Activated naive CD8-positive, alpha-beta T cell (primary cell): ENCODE measurements around the gene TEX22.

Source experiments
- H3K27ac Mint-ChIP-seq: one replicate; pipeline ENCODE4 v1.8.0; 2021; ENCODE audit warnings: mixed read lengths
- H3K27me3 Mint-ChIP-seq: one replicate; pipeline ENCODE4 v1.8.0; 2021; ENCODE audit warnings: mixed read lengths
- H3K36me3 Mint-ChIP-seq: one replicate; pipeline ENCODE4 v1.8.0; 2021; ENCODE audit warnings: mixed read lengths
- H3K4me1 Mint-ChIP-seq: one replicate; pipeline ENCODE4 v1.8.0; 2021; ENCODE audit warnings: low read depth, mixed read lengths
- H3K4me3 Mint-ChIP-seq: one replicate; pipeline ENCODE4 v1.8.0; 2021; ENCODE audit warnings: mild to moderate bottlenecking, mixed read lengths
- H3K9me3 Mint-ChIP-seq: one replicate; pipeline ENCODE4 v1.8.0; 2021; ENCODE audit warnings: low read depth, mixed read lengths

TEX22 gene

GRCh38 chr14:105395538-105395854 is 2.8 kb upstream of the TEX22 start:
- peaks cover 4% of the 10 kb centered on the region for H3K9me3 Mint-ChIP-seq
- H3K27me3 Mint-ChIP-seq = no peaks in the 10 kb centered on the region
- H3K36me3 Mint-ChIP-seq = peaks cover 4% of the 10 kb centered on the region
- H3K4me1 Mint-ChIP-seq = peaks cover 9% of the 10 kb centered on the region
- no peak overlapping the region for H3K27ac Mint-ChIP-seq
- no peak overlapping the region for H3K4me3 Mint-ChIP-seq

- Mint-ChIP-seq H3K4me1 (peaks cover 13% of the 10 kb centered on the region), H3K27ac (peak overlapping the region; percentile 89), H3K36me3 (peaks cover 12% of the 10 kb centered on the region), H3K9me3 (peaks cover 8% of the 10 kb centered on the region), H3K4me3 (peak overlapping the region; percentile 77), H3K27me3 (no peaks in the 10 kb centered on the region)
Observed at GRCh38 chr14:105397350-105397931, 897 bp upstream of the TEX22 start.

GRCh38 chr14:105398726-105399465 is 558 bp downstream of the TEX22 start:
- peaks cover 20% of the 10 kb centered on the region for H3K4me1 Mint-ChIP-seq

GRCh38 chr14:105399466-105399775 is 1.1 kb downstream of the TEX22 start:
- Mint-ChIP-seq H3K4me1 (peaks cover 26% of the 10 kb centered on the region), H3K9me3 (peaks cover 8% of the 10 kb centered on the region), H3K27ac (peak overlapping the region; percentile 89), H3K27me3 (no peaks in the 10 kb centered on the region), H3K4me3 (peak overlapping the region; percentile 88), H3K36me3 (peaks cover 12% of the 10 kb centered on the region)

More at GRCh38 chr14:105398726-105399465, 558 bp downstream of the TEX22 start:
- peaks cover 12% of the 10 kb centered on the region for H3K36me3 Mint-ChIP-seq
- peak overlapping the region; percentile 88 for H3K4me3 Mint-ChIP-seq
- H3K27me3 Mint-ChIP-seq = no peaks in the 10 kb centered on the region
- peaks cover 8% of the 10 kb centered on the region for H3K9me3 Mint-ChIP-seq
- peak overlapping the region; percentile 89 for H3K27ac Mint-ChIP-seq

- Mint-ChIP-seq H3K9me3 (peaks cover 8% of the 10 kb centered on the region), H3K36me3 (peaks cover 12% of the 10 kb centered on the region), H3K4me1 (peaks cover 32% of the 10 kb centered on the region), H3K27ac (peak overlapping the region; percentile 51), H3K4me3 (peak overlapping the region; percentile 88), H3K27me3 (no peaks in the 10 kb centered on the region)
Observed at GRCh38 chr14:105400016-105400415, 1.7 kb downstream of the TEX22 start.

- Mint-ChIP-seq H3K36me3 (peaks cover 12% of the 10 kb centered on the region), H3K4me3 (no peak overlapping the region), H3K27ac (no peak overlapping the region), H3K4me1 (peaks cover 36% of the 10 kb centered on the region), H3K9me3 (peaks cover 8% of the 10 kb centered on the region), H3K27me3 (no peaks in the 10 kb centered on the region)
Observed at GRCh38 chr14:105401699-105402098, 3.4 kb downstream of the TEX22 start.

- Mint-ChIP-seq H3K36me3 (no peaks in the 10 kb centered on the region), H3K27ac (no peak overlapping the region), H3K9me3 (no peaks in the 10 kb centered on the region), H3K4me1 (peaks cover 25% of the 10 kb centered on the region), H3K27me3 (peaks cover 4% of the 10 kb centered on the region), H3K4me3 (no peak overlapping the region)
Observed at GRCh38 chr14:105408592-105408991, 10.3 kb downstream of the TEX22 start.

- no peaks in the 10 kb centered on the region for H3K36me3 Mint-ChIP-seq
- H3K27ac Mint-ChIP-seq = no peak overlapping the region
- H3K4me3 Mint-ChIP-seq = no peak overlapping the region
- H3K27me3 Mint-ChIP-seq = peaks cover 4% of the 10 kb centered on the region
- H3K9me3 Mint-ChIP-seq = no peaks in the 10 kb centered on the region
- peaks cover 18% of the 10 kb centered on the region for H3K4me1 Mint-ChIP-seq
Observed at GRCh38 chr14:105409364-105409763, 11.0 kb downstream of the TEX22 start.

- peaks cover 4% of the 10 kb centered on the region for H3K27me3 Mint-ChIP-seq
- H3K4me1 Mint-ChIP-seq = peaks cover 10% of the 10 kb centered on the region
- H3K36me3 Mint-ChIP-seq = no peaks in the 10 kb centered on the region
- no peak overlapping the region for H3K27ac Mint-ChIP-seq
- no peaks in the 10 kb centered on the region for H3K9me3 Mint-ChIP-seq
- H3K4me3 Mint-ChIP-seq = no peak overlapping the region
Observed at GRCh38 chr14:105410642-105411016, 12.3 kb downstream of the TEX22 start.

GRCh38 chr14:105411017-105411941 is 12.9 kb downstream of the TEX22 start:
- H3K27me3 Mint-ChIP-seq = peaks cover 4% of the 10 kb centered on the region
- no peaks in the 10 kb centered on the region for H3K9me3 Mint-ChIP-seq
- H3K4me3 Mint-ChIP-seq = peak overlapping the region; percentile 53
- H3K36me3 Mint-ChIP-seq = no peaks in the 10 kb centered on the region
- no peak overlapping the region for H3K27ac Mint-ChIP-seq
- peaks cover 11% of the 10 kb centered on the region for H3K4me1 Mint-ChIP-seq

GRCh38 chr14:105411985-105412770 is 13.8 kb downstream of the TEX22 start:
- no peaks in the 10 kb centered on the region for H3K36me3 Mint-ChIP-seq
- H3K9me3 Mint-ChIP-seq = no peaks in the 10 kb centered on the region
- H3K27me3 Mint-ChIP-seq = peaks cover 4% of the 10 kb centered on the region
- H3K27ac Mint-ChIP-seq = no peak overlapping the region
- peak overlapping the region; percentile 53 for H3K4me3 Mint-ChIP-seq
- H3K4me1 Mint-ChIP-seq = peaks cover 13% of the 10 kb centered on the region

GRCh38 chr14:105412771-105413543 is 14.6 kb downstream of the TEX22 start:
- H3K4me1 Mint-ChIP-seq = peaks cover 13% of the 10 kb centered on the region
- H3K36me3 Mint-ChIP-seq = no peaks in the 10 kb centered on the region
- peaks cover 4% of the 10 kb centered on the region for H3K27me3 Mint-ChIP-seq
- H3K9me3 Mint-ChIP-seq = no peaks in the 10 kb centered on the region
- peak overlapping the region; percentile 10 for H3K4me3 Mint-ChIP-seq
- H3K27ac Mint-ChIP-seq = no peak overlapping the region

GRCh38 chr14:105413544-105413886 is 15.2 kb downstream of the TEX22 start:
- Mint-ChIP-seq H3K27ac (no peak overlapping the region), H3K9me3 (no peaks in the 10 kb centered on the region), H3K4me1 (peaks cover 13% of the 10 kb centered on the region), H3K4me3 (no peak overlapping the region), H3K36me3 (no peaks in the 10 kb centered on the region), H3K27me3 (peaks cover 4% of the 10 kb centered on the region)
